ENCODE data around the gene ARHGAP18. TPM values are rescaled to one million over a fixed set of nuclear protein-coding genes. Genes with fewer than 3 reads are reported as not detected.
A peak's percentile ranks its signal among the peaks of the same experiment; 100 is the strongest.

Gene ARHGAP18
- total and polyA plus RNA-seq, 4 donors: 8.0 to 24.4 (median 15.7) TPM

GRCh38 chr6:129691709-129692108 lies 18.3 kb downstream of the ARHGAP18 start:
- H3K9me3 ChIP-seq (ENCODE audit: control insufficient read depth, low read length): no peaks in the 10 kb centered on the region
- H3K4me1 ChIP-seq (ENCODE audit: control insufficient read depth in 1 of 2, insufficient read depth in 2 of 2, low read length in 2 of 2): no peaks in the 10 kb centered on the region
- no peaks in the 10 kb centered on the region for H3K27me3 ChIP-seq (ENCODE audit: control insufficient read depth in 1 of 2, insufficient read depth in 2 of 2, low read length in 1 of 2)
- H3K27ac ChIP-seq (ENCODE audit: low read depth in 1 of 2, low read length in 2 of 2): no peak overlapping the region
- no peak overlapping the region for H3K4me3 ChIP-seq (ENCODE audit: low read length in 2 of 2)
- intact Hi-C loops (cut with DNase I): no loop called here
- DNase-seq (no peak), ATAC-seq (ENCODE audit: low FRiP score) (no peak)
- 80 to 95% methylated on average over 1 of the region's 1 CpG for WGBS, 2 donors
- no peaks in the 10 kb centered on the region for H3K36me3 ChIP-seq (ENCODE audit: control insufficient read depth in 1 of 2, insufficient read depth in 2 of 2, low read length in 1 of 2)

DNA sequence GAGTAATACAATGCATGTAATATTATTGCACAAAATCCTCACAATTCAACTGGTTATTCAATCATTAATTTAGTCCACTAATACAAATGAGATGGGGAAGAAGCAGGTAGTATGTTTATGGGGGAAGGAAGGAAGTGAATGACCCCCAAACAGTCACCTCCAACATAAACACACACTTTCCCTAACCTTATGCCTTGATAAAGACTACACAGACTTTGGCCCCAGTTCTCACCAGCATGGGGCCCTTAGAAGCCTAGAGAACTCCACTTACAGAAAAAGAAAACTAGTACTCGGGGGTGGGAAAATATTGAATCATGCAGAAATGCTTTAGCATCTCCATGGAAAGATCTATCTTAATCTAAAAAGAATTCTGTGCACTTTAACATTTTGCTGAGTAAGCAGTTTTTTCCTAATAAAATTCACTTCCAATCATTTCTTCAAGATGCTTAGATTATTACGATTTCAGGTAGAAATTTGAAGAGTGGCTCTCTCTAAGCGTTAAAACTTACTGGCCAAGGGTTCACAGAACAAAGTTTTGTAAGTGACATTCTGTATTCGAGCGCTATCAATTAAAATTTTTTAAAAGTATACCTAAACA lies 18.8 kb downstream of the ARHGAP18 start:
- no peak for ATAC-seq (ENCODE audit: low FRiP score)
- 91 to 97% methylated on average over 5 of the region's 5 CpGs for WGBS, 2 donors
- Histone ChIP-seq H3K4me3 (ENCODE audit: low read length in 2 of 2) (no peak overlapping the region), H3K27ac (ENCODE audit: low read depth in 1 of 2, low read length in 2 of 2) (no peak overlapping the region), H3K9me3 (ENCODE audit: control insufficient read depth, low read length) (no peaks in the 10 kb centered on the region), H3K36me3 (ENCODE audit: control insufficient read depth in 1 of 2, insufficient read depth in 2 of 2, low read length in 1 of 2) (no peaks in the 10 kb centered on the region), H3K4me1 (ENCODE audit: control insufficient read depth in 1 of 2, insufficient read depth in 2 of 2, low read length in 2 of 2) (no peaks in the 10 kb centered on the region), H3K27me3 (ENCODE audit: control insufficient read depth in 1 of 2, insufficient read depth in 2 of 2, low read length in 1 of 2) (no peaks in the 10 kb centered on the region)
- intact Hi-C loops (cut with DNase I): no loop called here
- DNase-seq: no peak

- Histone ChIP-seq H3K9me3 (ENCODE audit: control insufficient read depth, low read length) (no peaks in the 10 kb centered on the region), H3K27ac (ENCODE audit: low read depth in 1 of 2, low read length in 2 of 2) (no peak overlapping the region), H3K4me1 (ENCODE audit: control insufficient read depth in 1 of 2, insufficient read depth in 2 of 2, low read length in 2 of 2) (peaks cover 0 to 2% of the 10 kb centered on the region in 2 donors), H3K27me3 (ENCODE audit: control insufficient read depth in 1 of 2, insufficient read depth in 2 of 2, low read length in 1 of 2) (no peaks in the 10 kb centered on the region), H3K36me3 (ENCODE audit: control insufficient read depth in 1 of 2, insufficient read depth in 2 of 2, low read length in 1 of 2) (no peaks in the 10 kb centered on the region), H3K4me3 (ENCODE audit: low read length in 2 of 2) (no peak overlapping the region)
- DNase-seq (no peak), ATAC-seq (ENCODE audit: low FRiP score) (peak; percentile 42)
- 76 to 82% methylated on average over 7 of the region's 7 CpGs for WGBS, 2 donors
- intact Hi-C loops (cut with DNase I): no loop called here
Measured at GRCh38 chr6:129686941-129687627, 22.9 kb downstream of the ARHGAP18 start.

- H3K4me3 ChIP-seq (ENCODE audit: low read length in 2 of 2): no peak overlapping the region
- peaks cover 0 to 2% of the 10 kb centered on the region in 2 donors for H3K4me1 ChIP-seq (ENCODE audit: control insufficient read depth in 1 of 2, insufficient read depth in 2 of 2, low read length in 2 of 2)
- no peaks in the 10 kb centered on the region for H3K36me3 ChIP-seq (ENCODE audit: control insufficient read depth in 1 of 2, insufficient read depth in 2 of 2, low read length in 1 of 2)
- no peak for ATAC-seq (ENCODE audit: low FRiP score)
- intact Hi-C loops (cut with DNase I): no loop called here
- no peaks in the 10 kb centered on the region for H3K9me3 ChIP-seq (ENCODE audit: control insufficient read depth, low read length)
- no peak overlapping the region for H3K27ac ChIP-seq (ENCODE audit: low read depth in 1 of 2, low read length in 2 of 2)
- WGBS, 2 donors: 87 to 93% methylated on average over 5 of the region's 5 CpGs
- H3K27me3 ChIP-seq (ENCODE audit: control insufficient read depth in 1 of 2, insufficient read depth in 2 of 2, low read length in 1 of 2): no peaks in the 10 kb centered on the region
- DNase-seq: no peak
Measured at GRCh38 chr6:129685662-129686031, 24.3 kb downstream of the ARHGAP18 start.

DNA sequence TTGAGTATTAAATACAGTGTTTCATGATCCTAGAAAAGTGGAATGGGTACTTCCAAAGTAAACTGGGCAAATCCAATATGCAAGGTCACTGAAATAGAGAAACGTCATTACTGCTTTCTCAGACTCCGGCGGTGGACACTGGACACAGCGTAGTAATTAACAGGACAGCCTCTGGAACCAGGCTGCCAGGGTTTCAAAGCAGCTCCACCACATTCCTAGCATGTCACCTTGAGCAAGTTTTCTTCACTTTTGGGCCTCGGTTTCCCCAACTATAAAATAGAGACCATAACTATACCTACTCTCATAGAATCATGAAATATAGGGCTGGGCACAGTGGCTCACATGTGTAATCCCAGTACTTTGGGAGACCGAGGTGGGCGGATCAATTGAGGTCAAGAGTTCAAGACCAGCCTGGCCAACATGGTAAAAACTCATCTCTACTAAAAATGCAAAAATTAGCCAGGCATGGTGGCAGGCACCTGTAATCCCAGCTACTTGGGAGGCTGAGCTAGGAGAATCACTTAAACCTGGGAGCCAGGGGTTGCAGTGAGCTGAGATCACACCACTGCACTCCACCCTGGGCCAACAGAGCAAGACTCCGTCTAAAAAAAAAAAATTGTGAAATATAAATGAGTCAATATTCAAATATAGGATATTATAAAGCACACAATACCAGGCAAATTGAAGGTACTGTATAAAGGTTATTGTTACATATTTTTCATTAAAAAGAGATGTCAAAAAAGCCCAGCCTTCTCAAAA lies 24.9 kb downstream of the ARHGAP18 start:
- intact Hi-C loops (cut with DNase I): no loop called here
- Histone ChIP-seq H3K4me3 (ENCODE audit: low read length in 2 of 2) (no peak overlapping the region), H3K36me3 (ENCODE audit: control insufficient read depth in 1 of 2, insufficient read depth in 2 of 2, low read length in 1 of 2) (no peaks in the 10 kb centered on the region), H3K4me1 (ENCODE audit: control insufficient read depth in 1 of 2, insufficient read depth in 2 of 2, low read length in 2 of 2) (peaks cover 0 to 2% of the 10 kb centered on the region in 2 donors), H3K27me3 (ENCODE audit: control insufficient read depth in 1 of 2, insufficient read depth in 2 of 2, low read length in 1 of 2) (no peaks in the 10 kb centered on the region), H3K27ac (ENCODE audit: low read depth in 1 of 2, low read length in 2 of 2) (peak overlapping the region in 1 of 2 donors; percentile 68), H3K9me3 (ENCODE audit: control insufficient read depth, low read length) (no peaks in the 10 kb centered on the region)
- no peak for DNase-seq
- WGBS, 2 donors: 76 to 82% methylated on average over 8 of the region's 8 CpGs
- no peak for ATAC-seq (ENCODE audit: low FRiP score)

GRCh38 chr6:129684323-129684884 lies 25.6 kb downstream of the ARHGAP18 start:
- no peaks in the 10 kb centered on the region for H3K27me3 ChIP-seq (ENCODE audit: control insufficient read depth in 1 of 2, insufficient read depth in 2 of 2, low read length in 1 of 2)
- DNase-seq (no peak), ATAC-seq (ENCODE audit: low FRiP score) (no peak)
- no peak overlapping the region for H3K4me3 ChIP-seq (ENCODE audit: low read length in 2 of 2)
- H3K36me3 ChIP-seq (ENCODE audit: control insufficient read depth in 1 of 2, insufficient read depth in 2 of 2, low read length in 1 of 2): no peaks in the 10 kb centered on the region
- peaks cover 2% of the 10 kb centered on the region in 2 donors for H3K4me1 ChIP-seq (ENCODE audit: control insufficient read depth in 1 of 2, insufficient read depth in 2 of 2, low read length in 2 of 2)
- intact Hi-C loops (cut with DNase I): no loop called here
- WGBS, 2 donors: 59 to 66% methylated on average over 6 of the region's 6 CpGs
- no peaks in the 10 kb centered on the region for H3K9me3 ChIP-seq (ENCODE audit: control insufficient read depth, low read length)
- peak overlapping the region in 1 of 2 donors; percentile 74 for H3K27ac ChIP-seq (ENCODE audit: low read depth in 1 of 2, low read length in 2 of 2)

DNA sequence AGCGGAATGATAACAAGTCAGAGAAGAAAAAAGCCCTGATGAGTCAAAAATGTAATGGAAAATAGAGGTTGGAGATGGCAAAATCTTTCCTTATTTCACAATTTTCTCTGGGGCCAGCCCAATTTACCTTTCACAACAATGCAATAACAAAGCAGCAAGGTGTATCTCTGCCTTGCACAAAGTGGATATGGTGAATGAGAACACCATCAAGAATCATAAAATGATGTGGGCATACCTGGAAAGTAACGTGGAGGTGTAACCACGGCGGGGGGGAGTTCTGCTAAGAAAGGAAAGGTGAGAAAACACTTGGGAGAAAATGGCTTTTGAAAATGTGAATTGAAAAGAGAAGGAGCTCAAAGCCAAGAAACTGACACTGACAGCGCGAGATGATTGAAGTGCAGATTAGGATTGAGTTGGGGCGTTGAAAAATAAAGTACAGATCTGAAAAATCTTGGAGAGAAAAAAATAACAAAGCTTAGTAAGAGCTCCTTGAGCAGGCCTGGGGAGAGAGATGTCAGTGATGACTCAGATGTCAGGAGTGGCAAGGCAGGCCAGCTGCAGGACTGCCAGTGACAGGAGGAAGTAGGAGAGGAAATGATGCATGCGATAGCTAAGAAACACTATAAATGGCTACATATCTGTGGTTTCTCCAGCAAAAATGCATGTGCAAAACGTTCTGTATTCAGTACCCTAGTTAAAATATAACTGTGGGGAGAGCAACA lies 26.2 kb downstream of the ARHGAP18 start:
- WGBS, 2 donors: 18 to 26% methylated on average over 9 of the region's 9 CpGs
- Histone ChIP-seq H3K36me3 (ENCODE audit: control insufficient read depth in 1 of 2, insufficient read depth in 2 of 2, low read length in 1 of 2) (no peaks in the 10 kb centered on the region), H3K4me1 (ENCODE audit: control insufficient read depth in 1 of 2, insufficient read depth in 2 of 2, low read length in 2 of 2) (peaks cover 2% of the 10 kb centered on the region in 2 donors), H3K9me3 (ENCODE audit: control insufficient read depth, low read length) (no peaks in the 10 kb centered on the region), H3K4me3 (ENCODE audit: low read length in 2 of 2) (no peak overlapping the region), H3K27me3 (ENCODE audit: control insufficient read depth in 1 of 2, insufficient read depth in 2 of 2, low read length in 1 of 2) (no peaks in the 10 kb centered on the region), H3K27ac (ENCODE audit: low read depth in 1 of 2, low read length in 2 of 2) (no peak overlapping the region)
- ATAC-seq (ENCODE audit: low FRiP score) (peak; percentile 87), DNase-seq (peak; percentile 85 to 90)
- intact Hi-C loops (cut with DNase I): loop anchor here in 1 of 2 donors (2.0 kb wide), 1 partner anchor 27 kb away; the partner anchor contains the start of gene ARHGAP18

DNA sequence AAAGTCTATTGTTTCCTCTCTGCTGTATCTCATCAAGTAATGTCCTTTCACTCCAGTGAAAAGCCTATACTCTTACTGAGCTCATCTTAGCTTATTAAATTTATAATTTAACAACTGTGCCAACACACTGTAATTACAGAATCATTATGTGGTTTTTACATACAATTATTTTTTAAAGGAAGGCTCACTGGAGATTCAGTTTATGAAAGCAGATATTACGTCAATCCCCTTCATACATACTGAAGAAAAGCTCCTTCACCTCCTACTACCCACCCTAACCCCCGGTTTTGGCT lies 28.1 kb downstream of the ARHGAP18 start:
- Histone ChIP-seq H3K4me3 (ENCODE audit: low read length in 2 of 2) (no peak overlapping the region), H3K27me3 (ENCODE audit: control insufficient read depth in 1 of 2, insufficient read depth in 2 of 2, low read length in 1 of 2) (no peaks in the 10 kb centered on the region), H3K27ac (ENCODE audit: low read depth in 1 of 2, low read length in 2 of 2) (no peak overlapping the region), H3K9me3 (ENCODE audit: control insufficient read depth, low read length) (no peaks in the 10 kb centered on the region), H3K4me1 (ENCODE audit: control insufficient read depth in 1 of 2, insufficient read depth in 2 of 2, low read length in 2 of 2) (peaks cover 2% of the 10 kb centered on the region in 2 donors), H3K36me3 (ENCODE audit: control insufficient read depth in 1 of 2, insufficient read depth in 2 of 2, low read length in 1 of 2) (no peaks in the 10 kb centered on the region)
- WGBS, 2 donors: 86% methylated on average over 2 of the region's 2 CpGs
- intact Hi-C loops (cut with DNase I): loop anchor here in 1 of 2 donors (2.0 kb wide), 1 partner anchor 29 kb away; the partner anchor contains the start of gene ARHGAP18
- DNase-seq (no peak), ATAC-seq (ENCODE audit: low FRiP score) (no peak)

All from aorta (tissue), 5 donors.